Measurements from ENCODE around the gene TERC.

TERC gene

GRCh38 chr3:169764882-169765612 lies at the start of gene TERC:
Gene TERC, minus strand, starts transcription at chr3:169765060.
- DNase-seq, result peak; percentile 91

GRCh38 chr3:169813757-169814517 lies 49.1 kb upstream of the TERC start:
- DNase-seq, result no peak

GRCh38 chr3:169813278-169813677 lies 48.4 kb upstream of the TERC start:
- no peak for DNase-seq

GRCh38 chr3:169812332-169813235 lies 47.7 kb upstream of the TERC start, which contains the start of the genes LRRC34 and LRRIQ4:
Gene LRRC34, minus strand, starts transcription at chr3:169812904. Its CDS starts 356 bp downstream, at chr3:169812548.
Gene LRRIQ4, plus strand, starts transcription at chr3:169812870. Its CDS starts 9,052 bp downstream, at chr3:169821922.
- DNase-seq, result peak; percentile 86

GRCh38 chr3:169811631-169812331 lies 46.9 kb upstream of the TERC start:
- DNase-seq, result peak; percentile 79

- DNase-seq, result no peak
These were observed 44.5 kb upstream of the TERC start for GRCh38 chr3:169809230-169809795.

GRCh38 chr3:169804681-169805080 lies 39.8 kb upstream of the TERC start:
- DNase-seq, result no peak

GRCh38 chr3:169792359-169792758 lies 27.5 kb upstream of the TERC start:
- no peak for DNase-seq

- DNase-seq, result peak; percentile 16
These were observed 26.0 kb upstream of the TERC start for GRCh38 chr3:169790687-169791429.

- DNase-seq, result no peak
These were observed 25.4 kb upstream of the TERC start for GRCh38 chr3:169790219-169790618.

- DNase-seq, result no peak
These were observed 22.9 kb upstream of the TERC start for GRCh38 chr3:169787791-169788190.

- DNase-seq, result no peak
These were observed 22.3 kb upstream of the TERC start for GRCh38 chr3:169787120-169787519.

- no peak for DNase-seq
These were observed 16.5 kb upstream of the TERC start for GRCh38 chr3:169781209-169781855.

GRCh38 chr3:169780742-169781141 lies 15.9 kb upstream of the TERC start:
- DNase-seq, result no peak

GRCh38 chr3:169777822-169778221 lies 13.0 kb upstream of the TERC start:
- DNase-seq, result no peak

GRCh38 chr3:169774186-169774585 lies 9.3 kb upstream of the TERC start:
- DNase-seq, result no peak

GRCh38 chr3:169772897-169773816 lies 8.3 kb upstream of the TERC start, which contains the start of gene MYNN:
Gene MYNN, plus strand, starts transcription at chr3:169773396. Its CDS starts 900 bp downstream, at chr3:169774296.
- DNase-seq, result peak; percentile 88

GRCh38 chr3:169772305-169772896 lies 7.5 kb upstream of the TERC start:
- peak; percentile 68 for DNase-seq

Measured in HCEC 1CT (cell line).